Measurements from ENCODE around the gene EDN1. TPM values are rescaled to one million over a fixed set of nuclear protein-coding genes. Genes with fewer than 3 reads are reported as not detected.

The EDN1 gene
- polyA plus RNA-seq, 3 donors, result 4.0 to 4.9 (median 4.8) TPM

DNA sequence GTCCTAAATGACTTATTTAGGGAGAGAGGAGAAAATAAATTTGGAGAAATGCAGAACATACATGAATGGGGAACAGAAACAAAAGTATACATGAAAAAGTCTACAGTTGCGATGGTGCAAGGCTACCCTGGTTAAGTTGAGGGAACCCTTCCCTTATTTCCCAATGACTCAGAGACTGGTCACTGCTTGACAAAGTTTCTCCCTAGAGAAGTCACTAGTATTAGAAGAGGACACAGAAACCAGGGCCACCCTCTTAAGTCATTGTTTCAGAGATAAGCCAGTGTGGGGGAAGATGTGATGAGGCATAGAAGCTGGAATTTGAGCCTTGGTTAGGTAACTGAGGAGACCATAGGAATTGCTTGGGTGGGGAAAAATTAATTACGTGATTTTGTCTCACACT is 24.4 kb upstream of the EDN1 start:
- no peak for DNase-seq

DNA sequence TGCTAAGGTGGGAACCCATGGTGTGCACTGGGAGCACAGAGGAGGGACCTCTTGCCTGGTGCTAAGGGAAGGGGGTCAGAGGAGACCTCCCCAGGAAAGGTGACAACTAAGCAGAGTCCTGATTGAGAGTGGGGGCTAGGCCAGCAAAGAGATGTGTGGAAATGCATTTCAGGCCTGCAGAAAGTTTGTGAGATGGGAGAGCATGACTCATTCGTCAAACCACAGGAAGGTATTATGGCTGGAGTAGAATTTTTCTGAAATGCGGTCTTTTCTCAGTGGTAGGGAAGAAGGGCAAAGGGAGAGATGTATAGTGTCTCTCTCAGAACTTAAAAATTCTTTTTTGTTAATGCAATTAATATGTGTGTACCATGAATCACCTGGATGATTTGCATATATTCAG is 23.6 kb upstream of the EDN1 start:
- no peak for DNase-seq

DNA sequence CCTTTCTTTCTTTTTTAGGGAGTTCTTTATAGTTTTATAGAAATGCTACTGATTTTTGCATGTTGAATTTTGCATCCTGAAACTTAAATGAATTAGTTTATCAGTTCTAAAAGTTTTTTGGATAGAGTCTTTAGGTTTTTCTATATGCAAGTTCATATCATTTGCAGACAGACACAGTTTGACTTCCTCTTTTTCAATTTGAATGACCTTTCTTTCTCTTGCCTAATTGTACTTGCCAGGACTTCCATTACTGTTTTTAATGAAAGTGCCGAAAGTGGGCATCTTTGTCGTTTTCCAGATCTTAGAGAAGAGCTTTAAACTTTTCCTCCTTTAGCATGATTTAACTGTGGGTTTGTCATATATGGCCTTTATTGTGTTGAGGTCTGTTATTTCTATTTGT is 21.1 kb upstream of the EDN1 start:
- no peak for DNase-seq

DNA sequence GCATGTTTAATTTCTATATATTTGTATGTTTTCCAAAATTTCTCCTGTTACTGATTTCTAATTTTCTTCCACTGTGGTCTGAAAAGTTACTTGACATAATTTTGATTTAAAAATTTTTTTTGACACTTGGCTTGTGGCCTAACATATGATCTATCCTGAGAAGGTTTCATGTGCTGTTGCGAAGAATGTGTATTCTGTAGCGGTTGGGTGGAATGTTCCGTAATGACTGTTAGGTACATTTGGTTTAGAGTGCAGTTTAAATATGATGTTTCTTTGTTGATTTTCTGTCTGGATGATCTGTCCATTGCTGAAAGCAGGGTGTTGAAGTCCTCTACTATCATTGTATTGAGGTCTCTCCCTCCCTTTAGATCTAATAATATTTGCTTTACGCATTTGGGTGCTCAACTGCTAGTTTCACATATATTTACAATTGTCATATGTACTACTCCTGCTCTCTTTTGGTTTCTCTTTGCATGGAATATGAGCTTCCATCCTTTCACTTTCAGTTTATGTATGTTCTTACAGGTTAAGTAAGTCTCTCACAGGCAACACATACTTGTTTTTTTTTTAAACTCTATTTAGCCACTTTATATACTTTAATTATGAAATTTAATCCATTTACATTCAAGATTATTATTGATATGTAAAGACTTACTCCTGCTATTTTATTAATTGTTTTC is 19.5 kb upstream of the EDN1 start:
- no peak for DNase-seq

DNA sequence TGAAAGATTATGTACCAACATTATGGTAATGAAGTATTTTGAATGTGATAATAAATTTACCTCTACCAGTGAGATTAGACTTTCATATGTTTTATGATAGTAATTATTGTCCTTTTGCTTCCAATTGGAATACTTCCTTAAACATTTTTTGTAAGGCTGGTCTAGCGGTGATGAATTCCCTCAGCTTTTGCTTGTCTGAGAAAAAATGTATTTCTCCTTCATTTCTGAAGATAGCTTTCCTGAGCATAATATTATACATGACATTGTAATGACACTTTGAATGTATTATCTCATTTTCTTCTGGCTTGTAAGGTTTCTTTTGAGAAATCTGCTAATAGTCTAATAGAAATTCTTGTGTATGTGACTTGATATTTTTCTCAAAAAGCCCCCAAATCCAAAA is 18.6 kb upstream of the EDN1 start:
- no peak for DNase-seq

DNA sequence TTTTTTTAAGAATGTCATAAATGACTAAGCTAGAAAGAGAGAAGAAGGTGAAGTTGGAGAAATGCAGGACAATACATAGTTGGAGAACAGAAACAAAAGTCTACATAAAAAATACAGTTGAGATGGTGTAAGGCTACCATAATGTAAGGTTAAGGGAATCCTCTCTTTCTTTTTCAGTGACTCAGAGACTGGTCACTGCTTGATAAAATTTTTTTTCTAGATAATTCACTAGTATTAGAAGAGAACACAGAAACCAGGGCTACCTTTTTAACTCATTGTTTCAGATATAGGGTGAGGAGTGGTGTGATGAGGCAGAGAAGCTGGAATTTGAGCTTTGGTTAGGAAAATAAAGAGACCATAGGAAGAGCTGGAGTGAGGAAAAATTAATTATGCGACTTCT is 18.2 kb upstream of the EDN1 start:
- no peak for DNase-seq

DNA sequence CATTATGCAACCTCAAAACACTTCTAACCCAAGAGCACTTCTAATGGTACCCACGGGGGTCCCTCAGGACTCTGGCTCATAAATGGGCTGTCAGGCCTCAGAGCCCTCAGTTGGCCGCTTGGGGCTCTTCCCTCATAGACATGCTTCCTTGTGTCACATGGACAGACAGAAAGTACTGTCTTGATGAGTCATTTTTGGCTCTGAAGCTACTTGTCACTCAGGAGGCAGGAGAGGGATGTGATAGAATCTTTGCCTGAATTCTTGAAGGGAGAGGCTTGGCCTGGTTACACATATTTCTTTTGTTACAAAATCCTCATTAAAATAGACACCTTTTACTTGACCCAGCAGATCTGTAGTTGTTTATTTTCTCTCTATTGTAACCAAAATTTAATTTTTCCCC is 15.1 kb upstream of the EDN1 start:
- DNase-seq, result no peak

DNA sequence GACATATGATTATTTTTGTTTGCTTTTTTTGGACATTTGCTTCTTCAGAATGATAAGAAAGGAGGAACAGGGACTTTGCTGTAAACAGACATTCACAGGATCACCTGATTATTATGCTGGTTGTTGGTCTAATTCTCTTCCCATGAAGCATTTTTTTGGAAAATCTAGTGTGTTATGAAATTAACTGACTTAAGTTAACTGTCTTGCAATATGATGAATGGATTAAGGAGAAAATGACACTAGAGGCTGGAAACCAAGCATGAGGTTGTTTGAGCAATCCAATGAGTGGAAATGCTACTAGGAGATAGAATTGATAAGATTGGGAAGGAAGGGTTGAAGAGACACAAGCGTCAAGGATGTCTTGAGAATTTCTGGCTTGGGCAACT is 13.2 kb upstream of the EDN1 start:
- no peak for DNase-seq

DNA sequence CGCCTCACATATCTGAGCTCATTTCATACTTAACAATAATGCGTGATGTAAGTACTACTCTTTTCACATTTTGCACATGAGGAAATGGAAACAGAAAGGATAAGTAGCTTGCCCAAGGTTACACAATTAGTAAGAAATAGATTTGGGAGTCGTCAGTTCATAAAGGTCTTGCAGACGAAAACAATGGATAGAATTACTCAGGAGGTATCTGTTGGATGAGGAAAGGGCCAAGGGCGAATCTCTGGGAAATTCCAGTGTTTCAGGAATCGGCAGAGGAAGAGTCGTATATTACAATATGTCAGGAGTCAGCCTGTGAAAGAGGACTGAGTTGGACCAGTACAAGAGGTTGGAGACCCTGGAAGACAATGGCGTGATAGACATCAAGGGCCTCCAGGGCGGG is 12.8 kb upstream of the EDN1 start:
- no peak for DNase-seq

DNA sequence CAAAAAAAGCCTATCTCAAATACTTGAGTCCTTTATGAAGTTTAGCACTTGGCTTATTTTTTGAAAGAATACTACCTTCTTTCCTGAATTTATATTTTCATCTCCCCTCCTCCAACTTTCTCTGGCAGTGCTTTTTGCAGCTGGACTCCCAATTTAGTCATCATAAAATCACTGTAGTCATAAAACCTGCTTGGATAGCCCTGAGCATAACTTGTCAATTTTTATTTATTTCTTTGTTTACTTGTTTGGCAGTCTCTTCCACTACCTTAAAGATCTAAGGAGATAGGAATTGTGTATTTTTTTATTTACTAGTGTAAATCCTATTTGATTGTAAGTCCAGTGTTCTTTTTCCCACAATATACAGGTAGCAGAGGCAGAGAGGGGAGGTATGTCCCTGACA is 11.2 kb upstream of the EDN1 start:
- DNase-seq, result no peak

DNA sequence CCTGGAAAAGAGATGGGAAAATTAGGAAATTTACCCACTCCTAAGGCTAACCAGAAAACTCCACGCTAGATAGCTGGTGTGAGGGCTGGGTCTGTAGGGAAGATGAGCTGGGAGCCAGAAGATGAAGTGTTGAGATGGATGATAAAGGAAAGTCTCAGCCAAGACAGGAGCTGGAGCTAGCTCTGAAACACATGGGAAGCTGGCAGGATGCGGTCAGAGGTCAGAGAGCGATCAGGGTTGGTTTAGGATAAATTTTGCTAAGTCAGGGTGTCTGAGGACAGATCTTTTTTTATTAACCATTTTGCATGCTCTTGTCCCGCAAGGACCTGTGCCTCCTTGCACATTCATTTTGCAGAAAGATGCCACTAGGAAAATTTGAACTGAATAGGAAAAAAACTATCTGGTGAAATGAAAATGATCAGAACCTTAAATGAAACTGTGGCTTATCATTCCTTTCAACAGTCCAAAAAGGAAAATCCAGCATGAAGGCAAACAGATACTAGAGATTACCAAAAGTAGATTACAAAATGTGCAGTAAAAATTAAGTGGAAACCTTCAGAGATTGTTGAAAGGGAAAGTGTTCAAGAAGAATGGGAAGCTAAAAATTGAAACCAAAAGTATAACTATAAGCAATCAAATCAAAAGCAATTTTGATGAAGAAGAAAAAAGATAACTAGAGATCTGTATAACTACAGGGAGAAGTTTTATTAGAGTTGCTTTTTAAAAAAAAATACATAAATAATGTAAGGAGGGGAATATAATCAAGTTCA is 10.7 kb upstream of the EDN1 start:
- DNase-seq, result no peak

DNA sequence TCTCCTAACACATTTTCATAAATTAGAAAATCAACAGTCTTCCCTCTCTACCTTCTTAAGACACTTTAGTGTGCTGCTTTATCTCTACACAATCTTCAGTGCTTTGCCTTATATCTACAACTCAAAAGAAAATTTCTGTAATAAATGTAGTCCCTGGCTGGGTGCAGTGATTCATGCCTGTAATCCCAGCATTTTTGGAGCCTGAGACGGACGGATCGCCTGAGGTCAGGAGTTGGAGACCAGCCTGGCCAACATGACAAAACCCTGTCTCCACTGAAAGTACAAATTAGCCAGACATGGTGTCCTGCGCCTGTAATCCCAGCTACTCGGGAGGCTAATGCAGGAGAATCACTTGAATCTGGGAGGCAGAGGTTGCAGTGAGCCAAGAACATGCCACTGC is 9.7 kb upstream of the EDN1 start:
- DNase-seq, result no peak

DNA sequence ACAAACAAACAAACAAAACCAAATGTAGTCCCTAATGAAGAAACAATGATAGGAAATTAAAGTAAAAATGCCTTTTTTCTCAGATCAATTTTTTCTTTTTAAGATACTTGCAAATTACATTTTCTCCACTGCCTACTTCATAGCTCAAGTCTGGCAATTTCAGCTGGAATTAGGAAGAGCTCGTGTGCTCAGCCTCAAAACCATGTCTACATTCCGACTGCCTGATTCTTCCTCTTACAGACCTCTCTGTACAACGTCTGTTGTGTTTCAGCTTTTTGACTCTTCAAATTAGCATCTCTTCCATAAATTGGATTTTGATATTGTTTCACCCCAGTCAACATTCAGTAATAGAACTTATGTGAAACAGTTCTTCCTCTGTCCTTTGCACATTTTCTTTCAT is 9.3 kb upstream of the EDN1 start:
- DNase-seq, result no peak

DNA sequence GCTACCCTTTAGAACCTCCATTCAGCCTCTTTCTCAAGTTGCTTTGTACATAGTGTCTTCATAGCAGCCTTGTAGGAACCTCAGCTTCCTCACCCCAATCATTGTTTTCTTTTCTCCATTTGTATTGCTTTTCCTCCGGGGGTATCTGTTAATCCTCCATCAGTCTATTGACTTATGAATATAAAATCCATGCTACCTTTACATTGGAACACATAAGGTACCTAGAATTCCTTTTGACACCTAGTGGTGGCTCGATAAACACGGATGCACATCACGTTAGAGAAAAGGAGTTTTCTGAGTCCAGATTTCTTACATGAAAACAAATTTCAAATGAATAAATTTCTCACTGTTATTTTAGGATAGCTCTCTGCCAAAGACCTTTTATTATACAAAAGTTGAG is 6.3 kb upstream of the EDN1 start:
- no peak for DNase-seq

DNA sequence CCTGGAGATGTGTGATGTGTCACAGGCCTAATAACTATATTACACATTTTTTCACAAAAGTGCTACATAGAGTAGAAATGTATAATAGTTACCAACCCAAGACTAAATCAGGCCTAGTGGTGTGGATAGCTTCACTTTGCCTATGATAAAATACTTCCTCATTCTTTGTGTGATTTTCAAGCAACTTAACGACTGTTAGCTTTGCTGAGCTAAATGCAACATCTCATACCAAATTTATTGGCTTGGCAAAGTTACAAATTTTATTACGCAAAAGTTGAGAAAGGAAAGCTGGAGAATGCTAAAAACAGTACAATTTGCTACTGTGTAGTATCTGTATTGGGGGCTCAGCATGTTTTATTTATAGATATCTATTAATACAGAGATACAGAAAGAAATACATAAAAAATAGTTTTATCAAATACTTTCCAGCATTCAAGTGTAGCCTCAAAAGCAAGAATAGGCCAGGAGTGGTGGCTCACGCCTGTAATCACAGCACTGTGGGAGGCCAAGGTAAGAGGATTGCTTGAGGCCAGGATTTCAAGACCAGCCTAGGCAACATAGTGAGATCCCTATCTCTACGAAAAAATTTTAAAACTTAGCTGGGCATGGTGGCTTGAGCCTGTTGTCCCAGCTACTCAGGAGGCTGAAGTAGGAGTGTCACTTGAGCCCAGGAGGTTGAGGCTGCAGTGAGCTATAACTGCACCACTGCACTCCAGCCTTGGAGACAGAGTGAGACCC is 3.6 kb upstream of the EDN1 start:
- DNase-seq, result peak; percentile 52

DNA sequence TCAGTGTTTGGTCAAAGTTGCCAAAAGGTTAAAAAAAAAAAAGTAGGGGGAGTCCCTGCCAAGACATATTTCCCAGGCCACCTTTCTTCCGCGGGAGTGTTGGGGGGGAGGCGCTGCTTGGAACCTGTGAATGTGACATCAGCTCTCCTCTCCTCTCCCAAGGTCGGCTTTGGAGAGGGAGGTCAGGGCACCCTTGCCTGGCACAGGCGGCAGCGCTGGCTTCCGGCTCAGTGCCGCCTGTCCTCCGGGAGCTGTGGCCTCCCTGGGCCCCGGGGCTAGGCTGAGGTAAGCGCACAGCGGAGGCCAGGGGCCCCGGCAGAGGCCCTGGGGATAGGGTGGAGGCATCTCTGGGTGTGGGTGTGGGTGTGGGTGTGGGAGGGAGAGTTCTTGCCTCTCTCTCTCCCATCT is 1.9 kb upstream of the EDN1 start:
- no peak for DNase-seq

DNA sequence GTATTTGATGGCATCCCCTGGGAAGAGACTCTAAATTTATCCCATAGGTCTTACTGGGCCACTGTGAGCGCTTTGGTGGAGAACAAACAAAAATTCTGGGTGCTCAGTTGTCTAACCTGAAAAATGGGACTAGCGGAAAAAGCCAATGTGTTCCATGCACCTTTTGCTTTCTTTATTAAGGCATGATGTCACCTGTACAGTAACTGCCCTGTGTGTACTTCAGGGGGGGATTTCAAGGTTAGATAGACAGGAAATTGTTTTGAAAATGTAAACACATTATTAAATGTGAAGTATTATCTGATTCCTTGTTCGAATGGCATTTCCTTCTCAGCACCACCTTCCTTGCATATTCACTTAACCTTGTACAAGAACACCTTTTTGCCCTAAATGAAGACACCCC is 1.2 kb upstream of the EDN1 start:
- no peak for DNase-seq

DNA sequence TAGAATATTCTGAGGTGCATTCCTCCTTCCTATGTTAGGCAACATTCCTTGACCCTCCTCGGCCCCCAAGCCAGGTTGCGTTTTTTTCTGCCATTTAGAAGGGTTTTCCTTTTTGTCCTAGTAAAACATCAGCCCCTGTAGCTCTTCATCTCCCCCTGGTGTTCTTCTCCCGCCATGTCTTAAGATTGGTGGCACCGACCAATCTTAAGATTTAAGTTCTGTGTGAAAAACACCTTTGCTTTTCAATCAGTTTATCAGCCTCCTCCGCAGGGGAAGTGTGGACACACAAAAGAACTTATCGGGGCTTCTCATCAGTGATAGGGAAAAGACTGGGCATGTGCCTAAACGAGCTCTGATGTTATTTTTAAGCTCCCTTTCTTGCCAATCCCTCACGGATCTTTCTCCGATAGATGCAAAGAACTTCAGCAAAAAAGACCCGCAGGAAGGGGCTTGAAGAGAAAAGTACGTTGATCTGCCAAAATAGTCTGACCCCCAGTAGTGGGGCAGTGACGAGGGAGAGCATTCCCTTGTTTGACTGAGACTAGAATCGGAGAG is 719 bp upstream of the EDN1 start:
- peak; percentile 49 for DNase-seq

DNA sequence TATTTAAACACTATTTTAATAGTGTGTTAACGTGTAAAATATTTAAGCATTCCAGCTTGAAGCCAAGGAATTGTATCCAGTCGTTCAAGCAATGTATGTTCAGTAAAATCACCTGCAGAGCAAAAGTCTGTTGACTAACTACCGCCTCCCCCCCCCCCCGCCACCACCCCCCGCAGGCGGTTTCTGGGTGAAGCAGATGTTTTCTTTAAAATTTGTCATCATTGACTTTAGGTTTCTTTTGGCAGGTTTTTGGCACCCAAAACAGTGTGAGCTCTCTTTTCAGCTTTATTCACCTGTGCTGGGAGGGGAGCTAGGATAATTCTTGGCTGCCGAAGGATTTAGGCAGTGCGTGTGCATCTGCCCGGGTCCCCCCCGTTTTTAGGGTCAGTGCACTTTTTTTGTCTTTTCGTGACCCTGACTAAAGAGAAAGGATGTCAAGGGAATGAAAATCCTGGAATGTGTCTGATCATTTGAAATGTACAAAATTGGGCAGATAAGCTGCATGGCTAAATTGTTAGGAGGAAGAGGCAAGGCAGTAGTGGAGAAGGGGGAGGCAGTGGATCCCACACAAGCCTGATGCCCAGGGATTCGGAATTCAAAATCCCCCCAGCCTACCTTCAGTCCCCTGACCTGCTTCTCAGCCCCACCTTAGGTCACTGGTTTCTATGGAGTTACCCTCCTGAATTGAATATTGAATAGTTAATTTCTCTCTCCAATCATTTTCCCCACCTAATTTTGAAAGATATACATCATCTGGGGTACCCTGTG is 1.1 kb downstream of the EDN1 start:
- DNase-seq, result no peak

DNA sequence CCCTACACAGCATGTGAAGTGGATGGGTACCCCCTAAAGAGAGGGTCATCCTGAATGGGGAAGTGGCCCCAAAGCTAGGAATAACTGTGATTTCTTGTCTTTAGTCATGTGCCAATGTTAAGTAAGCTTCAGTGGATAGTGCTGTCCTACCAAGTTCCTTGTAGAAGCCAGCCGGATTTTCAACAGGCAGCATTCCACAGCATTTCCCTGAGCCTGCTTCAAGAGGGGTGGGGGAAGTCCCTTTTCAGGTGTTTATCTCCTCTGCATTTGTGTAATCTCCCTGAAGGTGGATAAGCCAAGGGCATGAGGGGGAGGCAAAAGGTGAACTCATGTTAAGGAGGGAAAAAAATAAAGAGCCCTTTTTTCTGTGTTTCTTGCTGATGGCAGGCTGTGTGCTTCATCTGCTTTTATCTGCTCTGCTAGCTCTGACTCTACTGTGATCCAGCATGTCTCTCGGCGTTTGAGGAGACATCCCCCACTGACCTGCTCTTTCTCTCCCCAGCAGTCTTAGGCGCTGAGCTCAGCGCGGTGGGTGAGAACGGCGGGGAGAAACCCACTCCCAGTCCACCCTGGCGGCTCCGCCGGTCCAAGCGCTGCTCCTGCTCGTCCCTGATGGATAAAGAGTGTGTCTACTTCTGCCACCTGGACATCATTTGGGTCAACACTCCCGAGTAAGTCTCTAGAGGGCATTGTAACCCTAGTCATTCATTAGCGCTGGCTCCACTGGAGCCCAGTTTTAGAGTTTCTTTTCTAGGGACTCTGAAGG is 1.9 kb downstream of the EDN1 start:
- DNase-seq, result no peak

DNA sequence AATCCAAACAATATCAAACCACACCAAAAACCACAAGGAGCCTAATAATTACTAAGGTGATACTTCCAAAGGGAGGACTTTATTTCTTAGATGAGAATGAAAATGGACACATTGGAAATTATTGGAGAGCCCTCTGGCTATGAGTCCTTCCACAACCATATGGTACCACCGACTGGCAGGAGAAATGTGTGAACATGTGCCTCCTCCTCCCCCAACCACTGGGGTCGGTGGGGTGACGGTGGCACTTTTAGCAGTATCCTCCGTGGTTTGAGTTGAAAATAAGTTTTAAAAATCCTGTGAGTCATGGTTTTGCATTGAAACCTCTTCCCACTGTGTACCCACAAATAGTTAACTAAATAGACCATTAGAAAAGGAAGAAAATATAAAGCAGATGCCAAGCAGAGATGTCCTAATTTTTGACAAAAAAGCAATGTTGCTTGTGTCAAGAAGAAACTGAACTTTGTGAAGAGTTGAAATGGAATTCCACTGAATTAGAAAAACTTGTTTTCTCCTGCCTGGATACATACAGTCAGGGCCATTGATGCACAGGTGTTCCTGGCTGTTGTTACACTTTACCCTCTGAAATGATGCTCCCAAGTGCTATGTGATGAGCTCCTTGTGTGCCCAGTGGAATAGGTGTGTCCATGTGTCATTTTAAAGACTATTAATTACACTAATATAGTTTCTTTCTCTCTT is 3.2 kb downstream of the EDN1 start:
- DNase-seq, result no peak

All from renal pelvis (tissue), 4 donors.